Stomach (tissue), 4 donors: ENCODE results near the gene DNAH6.

ENCODE experiments used
- CTCF ChIP-seq, 7 experiments: fragments of 450-650 bp in 4 of 7; fragments of 200-600 bp in 3 of 7; sonication (generic) in 3 of 7; IDR thresholded peaks; one replicate each; pipeline ENCODE4 v1.5.1; 2016 to 2019; ENCODE audit warnings: antibody characterized with exemption in 7 of 7, control low read depth in 2 of 7, mild to moderate bottlenecking in 1 of 7
- EP300 ChIP-seq: sonication (generic); formaldehyde crosslinking; IDR thresholded peaks from one replicate; pipeline ENCODE4 v1.6.1; 2017; ENCODE audit warnings: antibody characterized with exemption
- POLR2A ChIP-seq, 4 donors: fragments of 450-650 bp; IDR thresholded peaks; one replicate each; pipeline ENCODE4 v1.6.1; 2016; ENCODE audit warnings: antibody characterized with exemption in 4 of 4, control low read depth in 2 of 4, mild to moderate bottlenecking in 1 of 4, moderate library complexity in 1 of 4
- POLR2AphosphoS5 ChIP-seq, 3 donors: sonication (generic); formaldehyde crosslinking; IDR thresholded peaks; one replicate each; pipeline ENCODE4 v1.6.1; 2016; ENCODE audit warnings: antibody characterized with exemption in 3 of 3

GRCh38 chr2:84631985-84632384 is 115.7 kb downstream of the DNAH6 start:
- TF ChIP-seq CTCF (IDR thresholded peaks at IDR 0.05) (no peak), POLR2A (IDR thresholded peaks at IDR 0.05) (no peak), EP300 (no peak), POLR2AphosphoS5 (IDR thresholded peaks at IDR 0.05) (no peak)
